ENCODE results near the gene TTC19.

DNA sequence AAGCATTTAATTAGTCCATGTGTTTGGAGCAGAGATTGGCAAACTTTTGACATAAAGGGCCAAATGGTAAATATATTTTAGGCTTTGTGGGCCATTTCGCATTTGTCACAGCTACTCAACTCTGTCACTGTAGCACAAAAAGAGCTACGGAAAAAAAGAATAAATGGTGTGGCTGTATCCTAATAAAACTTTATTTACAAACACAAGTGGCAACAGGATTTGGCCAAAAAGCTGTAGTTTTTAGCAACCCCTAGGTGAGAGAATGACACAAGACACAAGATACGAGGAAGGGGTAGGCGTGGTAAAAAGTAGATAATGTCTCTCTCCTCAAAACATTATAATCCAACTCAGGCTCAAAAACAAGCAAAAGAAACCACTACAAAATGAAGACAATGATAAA, 66.5 kb downstream of the TTC19 start:
- TF ChIP-seq, protein P1, sequence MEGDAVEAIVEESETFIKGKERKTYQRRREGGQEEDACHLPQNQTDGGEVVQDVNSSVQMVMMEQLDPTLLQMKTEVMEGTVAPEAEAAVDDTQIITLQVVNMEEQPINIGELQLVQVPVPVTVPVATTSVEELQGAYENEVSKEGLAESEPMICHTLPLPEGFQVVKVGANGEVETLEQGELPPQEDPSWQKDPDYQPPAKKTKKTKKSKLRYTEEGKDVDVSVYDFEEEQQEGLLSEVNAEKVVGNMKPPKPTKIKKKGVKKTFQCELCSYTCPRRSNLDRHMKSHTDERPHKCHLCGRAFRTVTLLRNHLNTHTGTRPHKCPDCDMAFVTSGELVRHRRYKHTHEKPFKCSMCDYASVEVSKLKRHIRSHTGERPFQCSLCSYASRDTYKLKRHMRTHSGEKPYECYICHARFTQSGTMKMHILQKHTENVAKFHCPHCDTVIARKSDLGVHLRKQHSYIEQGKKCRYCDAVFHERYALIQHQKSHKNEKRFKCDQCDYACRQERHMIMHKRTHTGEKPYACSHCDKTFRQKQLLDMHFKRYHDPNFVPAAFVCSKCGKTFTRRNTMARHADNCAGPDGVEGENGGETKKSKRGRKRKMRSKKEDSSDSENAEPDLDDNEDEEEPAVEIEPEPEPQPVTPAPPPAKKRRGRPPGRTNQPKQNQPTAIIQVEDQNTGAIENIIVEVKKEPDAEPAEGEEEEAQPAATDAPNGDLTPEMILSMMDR (IDR thresholded peaks at IDR 0.05; ENCODE audit: extremely low read depth in 1 of 2, insufficient read depth in 1 of 2, low read depth in 1 of 2, low read length in 2 of 2): no peak
- TF ChIP-seq FOS (IDR thresholded peaks at IDR 0.05; ENCODE audit: borderline replicate concordance, insufficient read depth, low read length) (no peak), EZH2 (IDR thresholded peaks at IDR 0.05; ENCODE audit: borderline replicate concordance, low read depth, low read length, severe bottlenecking) (no peak), POLR2AphosphoS5 (IDR thresholded peaks at IDR 0.05; ENCODE audit: insufficient read depth, low read depth, low read length) (no peak), POLR2A (IDR thresholded peaks at IDR 0.05; ENCODE audit: low read depth, low read length) (no peak), JUN (IDR thresholded peaks at IDR 0.05; ENCODE audit: borderline replicate concordance, insufficient read depth, insufficient read length, low read depth) (no peak)

All from endothelial cell of umbilical vein (primary cell).